HepG2 (cell line): ENCODE data around the gene P3H4. TPM values are rescaled to one million over a fixed set of nuclear protein-coding genes. Genes with fewer than 3 reads are reported as not detected.

Source experiments
- FIP1L1 ChIP-seq: fragments of 200-400 bp; formaldehyde crosslinking; IDR thresholded peaks from 2 replicates; pipeline ENCODE4 v1.6.1; 2018; ENCODE audit warnings: low read depth, mild to moderate bottlenecking, low read length, moderate library complexity, borderline replicate concordance; ENCODE audit not compliant: insufficient read depth
- GFI1 ChIP-seq: sonication (generic); formaldehyde crosslinking; IDR thresholded peaks from 2 replicates; pipeline ENCODE4 v1.5.0; 2020; ENCODE audit warnings: missing genetic modification reagents, mild to moderate bottlenecking, borderline replicate concordance
- MBNL3 ChIP-seq: fragments of 250-450 bp; sonication (Bioruptor Pico); conservative IDR thresholded peaks from 2 replicates; pipeline ENCODE4 v1.8.0; 2022; ENCODE audit warnings: mild to moderate bottlenecking, inconsistent platforms
- PRPF4 ChIP-seq: fragments of 200-400 bp; formaldehyde crosslinking; IDR thresholded peaks from 2 replicates; pipeline ENCODE4 v1.6.1; 2016; ENCODE audit warnings: low read length, low read depth; ENCODE audit not compliant: poor library complexity, severe bottlenecking
- SYNCRIP ChIP-seq: fragments of 200-400 bp; formaldehyde crosslinking; IDR thresholded peaks from 2 replicates; pipeline ENCODE4 v1.6.1; 2018; ENCODE audit warnings: mild to moderate bottlenecking, low read depth, low read length; ENCODE audit not compliant: insufficient read depth
- TBP ChIP-seq: sonication (generic); formaldehyde crosslinking; IDR thresholded peaks from 2 replicates; pipeline ENCODE4 v1.5.0; 2020; ENCODE audit warnings: missing genetic modification reagents
- TBX3 ChIP-seq: fragments of 450-650 bp; IDR thresholded peaks from 2 replicates; pipeline ENCODE4 v1.6.1; 2017; ENCODE audit warnings: antibody characterized with exemption, mild to moderate bottlenecking, inconsistent platforms, borderline replicate concordance
- TCF7L2 ChIP-seq: IDR thresholded peaks from 2 replicates; pipeline ENCODE4 v1.6.1; 2011; ENCODE audit warnings: mild to moderate bottlenecking, low read depth, low read length, moderate library complexity
- ZNF224 ChIP-seq: sonication (generic); formaldehyde crosslinking; IDR thresholded peaks from 2 replicates; pipeline ENCODE4 v1.5.0; 2020; ENCODE audit warnings: mild to moderate bottlenecking, missing genetic modification reagents
- ZNF337 ChIP-seq: sonication (generic); formaldehyde crosslinking; IDR thresholded peaks from 2 replicates; pipeline ENCODE4 v1.5.1; 2020; ENCODE audit warnings: missing genetic modification reagents, low read depth, mild to moderate bottlenecking, borderline replicate concordance
- ZNF768 ChIP-seq: sonication (generic); formaldehyde crosslinking; IDR thresholded peaks from 2 replicates; pipeline ENCODE4 v1.4.0; 2020; ENCODE audit warnings: missing genetic modification reagents
- ZNF772 ChIP-seq: sonication (generic); formaldehyde crosslinking; IDR thresholded peaks from 2 replicates; pipeline ENCODE4 v1.5.0; 2020; ENCODE audit warnings: mild to moderate bottlenecking, missing genetic modification reagents
- polyA plus RNA-seq, 8 experiments: library from polyadenylated mRNA; depleted of rRNA in 3 of 8; stranded (reverse) in 7 of 8; unstranded in 1 of 8; fragments of >200 nt; fragmentation: Illumina TruSeq in 4 of 8; extraction: Trizol in 4 of 8; gene quantifications; 2 replicates each; pipeline versions ENCODE4 v1.2.1 to v1.2.3, GENCODE V29; 2011 to 2016; ENCODE audit warnings: low read depth in 4 of 8, missing spikeins in 1 of 8, mixed read lengths in 1 of 8; ENCODE audit not compliant: insufficient read depth in 1 of 8
- total RNA-seq, 5 experiments: library from RNA; depleted of rRNA; stranded (reverse); fragments of >200 nt; fragmentation: Illumina TruSeq; extraction: Trizol; gene quantifications; 2 replicates each; pipeline ENCODE4 v1.2.3, GENCODE V29; 2016; ENCODE audit warnings: low read depth in 1 of 5
- TF ChIP-seq, protein P1 (sequence below): sonication (generic); formaldehyde crosslinking; IDR thresholded peaks from 2 replicates; pipeline ENCODE4 v1.4.0; 2020; ENCODE audit warnings: missing genetic modification reagents; ENCODE audit errors: not compliant biosample characterization
- TF ChIP-seq, protein P2 (sequence below), 2 experiments: sonication (generic) in 1 of 2; formaldehyde crosslinking in 1 of 2; IDR thresholded peaks; 2 replicates each; pipeline versions ENCODE4 v1.4.0 to v1.6.1; 2016 to 2020; ENCODE audit warnings: borderline replicate concordance in 1 of 2, low read depth in 1 of 2, mild to moderate bottlenecking in 1 of 2, missing genetic modification reagents in 1 of 2
- TF ChIP-seq, protein P3 (sequence below): sonication (generic); formaldehyde crosslinking; IDR thresholded peaks from 2 replicates; pipeline ENCODE4 v1.4.0; 2020; ENCODE audit warnings: missing genetic modification reagents

P3H4 gene
- total and polyA plus RNA-seq, 2 of the 13 experiments (the other 11 are each of a cell fraction or from before 2014, with no cell fraction given): 37.1 to 50.6 TPM

DNA sequence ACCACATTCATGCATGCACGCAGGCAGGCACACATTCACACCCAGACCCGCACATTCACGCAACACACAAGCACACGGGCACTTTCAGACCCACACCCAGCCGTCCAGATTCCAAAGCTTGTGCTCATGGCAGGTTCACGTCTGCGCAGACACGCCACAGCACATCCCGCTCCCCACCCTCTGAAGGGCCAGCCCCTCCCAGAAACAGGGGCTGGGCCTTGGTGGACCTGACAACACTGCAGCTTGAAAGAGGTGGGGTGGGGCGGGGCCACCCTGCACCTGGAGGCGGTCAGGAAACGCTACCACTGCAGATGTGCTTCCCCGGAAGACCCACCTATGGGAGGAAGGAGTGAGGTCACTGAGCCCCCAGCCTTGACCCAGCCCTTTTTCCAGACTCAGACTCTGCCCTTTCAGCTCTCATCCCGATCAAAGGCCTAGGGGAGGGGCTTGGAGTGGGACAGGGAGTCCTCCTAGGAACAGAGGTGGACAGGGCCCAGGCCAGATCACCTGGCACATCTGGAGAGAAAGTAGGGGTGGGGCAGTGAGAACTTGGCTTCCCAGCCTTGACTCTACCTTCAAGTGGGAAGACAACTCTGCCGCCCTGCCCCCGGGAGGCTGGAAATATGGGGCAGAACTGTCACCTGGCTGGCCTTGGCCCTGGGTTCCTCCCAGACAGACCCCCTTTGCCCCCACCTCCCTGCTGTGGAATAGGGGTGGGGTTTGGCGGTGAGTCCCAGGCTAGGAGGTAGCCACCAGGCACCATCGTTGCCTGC lies 11.0 kb downstream of the P3H4 start (continued):
- TF ChIP-seq TCF7L2 (no peak), ZNF224 (CRISPR knock-in tag) (no peak), ZNF768 (CRISPR knock-in tag) (no peak), ZNF337 (CRISPR knock-in tag) (no peak), PRPF4 (no peak), ZNF772 (CRISPR knock-in tag) (no peak), FIP1L1 (no peak), SYNCRIP (no peak), GFI1 (CRISPR knock-in tag) (no peak), TBX3 (no peak), TBP (CRISPR knock-in tag) (no peak), MBNL3 (CRISPR knock-in tag) (no peak)
- TF ChIP-seq, protein P1, sequence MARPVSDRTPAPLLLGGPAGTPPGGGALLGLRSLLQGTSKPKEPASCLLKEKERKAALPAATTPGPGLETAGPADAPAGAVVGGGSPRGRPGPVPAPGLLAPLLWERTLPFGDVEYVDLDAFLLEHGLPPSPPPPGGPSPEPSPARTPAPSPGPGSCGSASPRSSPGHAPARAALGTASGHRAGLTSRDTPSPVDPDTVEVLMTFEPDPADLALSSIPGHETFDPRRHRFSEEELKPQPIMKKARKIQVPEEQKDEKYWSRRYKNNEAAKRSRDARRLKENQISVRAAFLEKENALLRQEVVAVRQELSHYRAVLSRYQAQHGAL (CRISPR knock-in tag): no peak
- TF ChIP-seq, protein P2, sequence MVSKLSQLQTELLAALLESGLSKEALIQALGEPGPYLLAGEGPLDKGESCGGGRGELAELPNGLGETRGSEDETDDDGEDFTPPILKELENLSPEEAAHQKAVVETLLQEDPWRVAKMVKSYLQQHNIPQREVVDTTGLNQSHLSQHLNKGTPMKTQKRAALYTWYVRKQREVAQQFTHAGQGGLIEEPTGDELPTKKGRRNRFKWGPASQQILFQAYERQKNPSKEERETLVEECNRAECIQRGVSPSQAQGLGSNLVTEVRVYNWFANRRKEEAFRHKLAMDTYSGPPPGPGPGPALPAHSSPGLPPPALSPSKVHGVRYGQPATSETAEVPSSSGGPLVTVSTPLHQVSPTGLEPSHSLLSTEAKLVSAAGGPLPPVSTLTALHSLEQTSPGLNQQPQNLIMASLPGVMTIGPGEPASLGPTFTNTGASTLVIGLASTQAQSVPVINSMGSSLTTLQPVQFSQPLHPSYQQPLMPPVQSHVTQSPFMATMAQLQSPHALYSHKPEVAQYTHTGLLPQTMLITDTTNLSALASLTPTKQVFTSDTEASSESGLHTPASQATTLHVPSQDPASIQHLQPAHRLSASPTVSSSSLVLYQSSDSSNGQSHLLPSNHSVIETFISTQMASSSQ (IDR thresholded peaks at IDR 0.05; ENCODE audit: low read depth): no peak
- TF ChIP-seq, protein P2 (CRISPR knock-in tag; IDR thresholded peaks at IDR 0.05; ENCODE audit: borderline replicate concordance): no peak
- TF ChIP-seq, protein P3, sequence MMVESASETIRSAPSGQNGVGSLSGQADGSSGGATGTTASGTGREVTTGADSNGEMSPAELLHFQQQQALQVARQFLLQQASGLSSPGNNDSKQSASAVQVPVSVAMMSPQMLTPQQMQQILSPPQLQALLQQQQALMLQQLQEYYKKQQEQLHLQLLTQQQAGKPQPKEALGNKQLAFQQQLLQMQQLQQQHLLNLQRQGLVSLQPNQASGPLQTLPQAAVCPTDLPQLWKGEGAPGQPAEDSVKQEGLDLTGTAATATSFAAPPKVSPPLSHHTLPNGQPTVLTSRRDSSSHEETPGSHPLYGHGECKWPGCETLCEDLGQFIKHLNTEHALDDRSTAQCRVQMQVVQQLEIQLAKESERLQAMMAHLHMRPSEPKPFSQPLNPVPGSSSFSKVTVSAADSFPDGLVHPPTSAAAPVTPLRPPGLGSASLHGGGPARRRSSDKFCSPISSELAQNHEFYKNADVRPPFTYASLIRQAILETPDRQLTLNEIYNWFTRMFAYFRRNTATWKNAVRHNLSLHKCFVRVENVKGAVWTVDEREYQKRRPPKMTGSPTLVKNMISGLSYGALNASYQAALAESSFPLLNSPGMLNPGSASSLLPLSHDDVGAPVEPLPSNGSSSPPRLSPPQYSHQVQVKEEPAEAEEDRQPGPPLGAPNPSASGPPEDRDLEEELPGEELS (CRISPR knock-in tag): peak; percentile 63; the same call in 1 of the 2 replicates
- TF ChIP-seq, all 625 proteins: peak for 147
